HG02759 (cell line): ENCODE measurements around the gene ZBTB7C.

ENCODE experiments used
- ATAC-seq: cut with Tn5 transposase; IDR thresholded peaks from one replicate; pipeline ENCODE4 v1.9.1; 2021; ENCODE audit warnings: mild to moderate bottlenecking, moderate library complexity; ENCODE audit not compliant: unreplicated experiment

ZBTB7C gene

DNA sequence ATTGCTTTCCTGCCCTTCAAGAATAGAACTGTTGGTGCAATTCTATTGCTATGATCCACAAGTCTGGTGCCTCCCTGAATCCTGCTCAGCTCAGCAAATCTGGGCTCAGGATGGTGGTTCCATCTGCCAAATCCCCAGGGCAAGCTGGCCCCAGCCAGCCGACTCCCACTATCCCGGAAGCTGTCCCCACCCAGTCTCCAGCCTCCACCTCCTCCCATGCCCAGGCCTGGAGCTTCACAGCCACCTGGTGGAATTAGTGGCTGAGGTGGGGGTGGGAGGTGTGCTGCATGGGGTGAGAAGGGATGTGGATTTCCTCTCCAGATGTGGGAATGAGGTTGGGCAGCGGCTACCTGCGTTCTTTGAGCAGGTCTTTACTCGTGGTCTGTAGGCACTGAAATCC, 359.4 kb downstream of the ZBTB7C start:
- no peak for ATAC-seq

DNA sequence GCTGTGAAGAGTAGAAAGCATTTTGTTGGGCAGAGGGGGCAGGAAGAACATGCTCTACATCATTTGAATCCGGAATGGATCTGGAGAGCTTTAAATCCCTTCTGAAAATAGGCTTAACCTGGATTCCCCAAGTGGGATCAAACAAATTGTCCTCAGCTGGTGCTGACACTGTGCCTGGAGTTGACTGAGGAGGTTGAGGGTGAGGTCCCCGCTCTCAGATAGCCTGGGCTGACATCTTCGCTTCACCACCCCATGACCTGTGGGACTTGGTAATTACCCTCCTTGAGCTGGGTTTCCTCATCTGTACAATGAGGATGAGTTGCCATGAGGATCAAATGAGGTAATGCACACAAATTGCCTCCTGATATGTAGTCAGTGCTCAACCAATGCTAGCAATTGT, 360.9 kb downstream of the ZBTB7C start:
- ATAC-seq = no peak

DNA sequence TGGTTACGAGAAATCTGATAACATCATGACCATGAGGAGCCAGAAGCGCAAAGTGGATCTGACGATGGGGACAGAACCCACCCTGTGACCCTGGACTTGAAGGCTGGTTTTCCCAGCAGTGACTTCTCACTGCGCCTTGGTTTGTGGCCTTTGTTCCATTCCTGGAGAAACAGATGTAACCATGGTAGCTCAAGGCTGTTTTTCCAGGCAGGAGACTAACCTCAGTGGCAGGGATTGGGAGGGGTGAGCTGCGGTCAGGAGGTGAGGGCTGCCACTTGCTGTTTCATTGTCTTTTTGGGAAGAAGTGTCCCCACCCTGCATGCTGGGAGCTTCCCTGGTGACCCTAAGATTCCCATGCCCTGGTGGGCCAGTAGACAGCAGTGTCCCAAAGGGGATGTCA, 362.3 kb downstream of the ZBTB7C start:
- ATAC-seq = no peak

DNA sequence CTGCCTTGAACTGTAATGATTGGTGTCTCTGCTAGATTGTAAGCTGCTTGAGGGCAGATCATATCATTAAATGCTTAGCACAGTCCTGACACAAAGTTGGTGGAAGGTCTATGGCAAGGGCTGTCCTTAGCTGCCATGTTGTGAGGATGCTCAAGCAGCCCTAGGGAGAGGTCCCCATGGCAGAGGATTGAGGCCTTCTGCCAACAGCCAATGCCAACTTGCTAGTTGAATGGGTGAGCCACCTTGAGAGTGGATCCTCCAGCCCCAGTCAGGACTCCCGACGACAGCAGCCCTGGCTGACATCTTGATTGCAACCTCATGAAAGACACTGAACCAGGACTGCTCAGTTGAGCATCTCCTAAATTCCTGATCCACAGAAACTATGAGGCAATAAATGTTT, 363.4 kb downstream of the ZBTB7C start:
- no peak for ATAC-seq

DNA sequence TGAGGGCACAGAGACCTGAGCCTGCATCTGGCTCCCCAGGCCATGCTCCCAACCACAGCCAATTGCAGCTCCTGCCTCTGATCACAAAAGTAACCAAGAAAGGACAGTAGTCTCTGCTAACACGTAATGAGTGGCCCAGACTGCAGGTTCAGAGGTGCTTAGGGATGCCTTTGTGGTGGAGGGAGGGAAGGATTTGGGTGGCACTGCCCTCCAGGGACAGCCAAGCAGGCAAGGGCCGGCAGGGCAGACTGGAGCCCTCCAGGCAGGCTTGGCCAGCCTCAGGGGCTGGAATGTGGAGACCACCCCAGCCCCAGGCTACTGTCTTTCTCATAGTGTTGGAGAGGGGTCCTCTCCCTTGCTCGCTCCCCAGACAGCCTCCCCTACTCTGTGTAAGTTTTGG, 364.2 kb downstream of the ZBTB7C start:
- no peak for ATAC-seq

DNA sequence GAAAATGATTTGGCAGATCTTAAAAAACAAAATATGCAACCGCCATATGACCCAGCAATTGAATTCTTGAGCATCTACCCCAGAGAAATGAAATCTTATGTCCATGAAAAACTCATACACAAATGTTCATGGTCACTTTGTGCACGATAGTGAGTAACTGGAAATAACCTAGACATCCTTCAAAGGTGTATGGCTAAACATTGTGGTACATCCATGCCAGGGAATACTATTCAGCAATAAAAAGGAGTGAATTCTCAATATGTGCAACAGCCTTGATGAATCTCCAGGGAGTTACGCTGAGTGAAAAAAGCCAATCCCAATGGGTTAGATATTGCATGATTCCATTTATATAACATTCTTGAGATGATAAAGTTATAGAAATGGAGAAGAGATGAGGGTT, 366.0 kb downstream of the ZBTB7C start:
- no peak for ATAC-seq

DNA sequence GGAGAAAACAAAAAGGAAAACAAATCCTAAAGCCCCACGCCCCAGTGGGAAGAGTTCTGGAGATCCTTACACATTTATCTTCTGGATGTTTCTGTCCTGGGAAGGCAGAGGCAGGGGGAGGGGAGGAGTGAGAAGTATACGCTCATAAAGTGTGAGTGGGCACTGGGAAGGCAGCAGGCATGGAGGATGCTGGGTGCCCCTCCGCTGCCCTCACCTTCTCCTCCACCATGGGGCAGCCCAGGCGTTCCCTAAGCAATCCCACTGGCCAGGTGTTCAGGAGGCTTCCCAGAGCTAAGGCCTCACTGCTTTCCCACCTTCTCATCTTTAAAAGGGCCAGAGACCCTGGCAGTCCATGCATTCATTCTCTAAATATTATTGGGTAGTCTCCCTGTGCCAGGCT, 366.8 kb downstream of the ZBTB7C start:
- no peak for ATAC-seq

DNA sequence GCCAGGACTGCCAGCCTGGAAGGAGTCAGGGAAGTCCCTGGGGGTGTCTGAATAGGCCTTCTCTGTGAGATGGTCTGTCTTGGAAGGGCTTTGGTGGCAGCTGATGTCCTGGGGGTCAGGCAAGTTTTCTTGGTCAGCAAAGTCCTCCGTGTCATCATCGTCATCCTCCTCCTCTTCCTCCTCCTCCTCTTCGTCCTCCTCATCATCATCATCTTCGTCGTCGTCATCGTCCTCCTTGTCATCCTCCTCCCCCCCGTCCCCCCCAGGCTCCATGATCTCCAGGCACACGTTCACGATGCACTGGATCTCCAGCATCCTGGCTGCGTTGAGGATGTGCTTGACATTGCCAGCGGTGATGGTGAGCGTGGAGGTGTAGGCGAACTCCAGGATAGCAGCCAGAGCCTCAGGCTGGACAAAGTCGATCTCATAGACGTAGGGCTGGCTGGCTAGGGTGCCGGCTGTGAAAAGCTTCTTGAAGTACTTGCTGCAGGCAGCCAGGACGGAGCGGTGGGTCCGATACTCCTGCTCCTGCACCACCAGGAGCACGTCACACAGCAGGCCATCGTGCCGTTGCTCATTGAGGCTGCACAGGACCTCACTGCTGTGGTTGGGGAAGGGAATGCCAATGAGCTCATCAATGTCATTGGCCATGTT, 368.6 kb downstream of the ZBTB7C start:
- ATAC-seq = no peak

DNA sequence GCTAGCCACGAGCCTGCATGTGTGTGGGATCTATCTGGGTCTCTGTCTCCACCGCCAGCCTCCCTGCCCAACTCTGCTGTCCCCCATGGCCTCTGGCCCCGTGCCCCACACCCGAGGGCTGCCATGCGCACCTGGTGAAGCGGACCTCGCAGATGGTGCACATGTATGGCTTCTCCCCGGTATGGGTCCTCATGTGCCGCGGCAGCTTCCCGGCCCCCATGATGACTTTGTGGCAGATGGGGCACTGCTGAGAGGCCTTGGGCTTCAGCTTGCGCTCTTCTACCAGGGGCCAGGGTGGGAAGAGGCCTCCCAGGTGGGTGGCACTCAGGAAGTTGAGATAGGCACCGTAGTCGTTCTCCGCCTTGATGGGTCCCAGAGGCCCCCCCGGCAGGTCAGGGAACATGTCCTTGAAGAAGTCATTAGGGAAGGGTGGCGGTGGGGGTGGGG, 369.4 kb downstream of the ZBTB7C start:
- ATAC-seq = no peak

DNA sequence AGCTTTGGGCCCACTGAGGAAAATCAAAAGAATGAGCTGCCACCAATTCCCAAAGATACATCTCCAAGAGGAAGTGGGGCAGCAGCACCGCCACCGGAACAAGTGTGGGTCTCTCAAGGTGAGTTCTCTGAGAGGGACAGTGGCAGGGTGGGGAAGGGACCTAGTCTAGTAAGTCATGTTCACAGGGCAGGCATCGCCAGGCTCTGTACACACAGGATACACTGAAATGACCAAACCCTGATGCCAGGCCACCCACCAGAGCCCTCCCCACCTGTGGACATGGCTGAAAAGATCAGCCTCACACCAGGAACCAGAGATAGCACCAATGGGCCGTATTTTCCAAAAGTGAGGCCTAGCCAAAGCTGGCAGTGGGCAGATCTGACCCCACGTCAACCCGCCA, 370.5 kb downstream of the ZBTB7C start:
- ATAC-seq = no peak

DNA sequence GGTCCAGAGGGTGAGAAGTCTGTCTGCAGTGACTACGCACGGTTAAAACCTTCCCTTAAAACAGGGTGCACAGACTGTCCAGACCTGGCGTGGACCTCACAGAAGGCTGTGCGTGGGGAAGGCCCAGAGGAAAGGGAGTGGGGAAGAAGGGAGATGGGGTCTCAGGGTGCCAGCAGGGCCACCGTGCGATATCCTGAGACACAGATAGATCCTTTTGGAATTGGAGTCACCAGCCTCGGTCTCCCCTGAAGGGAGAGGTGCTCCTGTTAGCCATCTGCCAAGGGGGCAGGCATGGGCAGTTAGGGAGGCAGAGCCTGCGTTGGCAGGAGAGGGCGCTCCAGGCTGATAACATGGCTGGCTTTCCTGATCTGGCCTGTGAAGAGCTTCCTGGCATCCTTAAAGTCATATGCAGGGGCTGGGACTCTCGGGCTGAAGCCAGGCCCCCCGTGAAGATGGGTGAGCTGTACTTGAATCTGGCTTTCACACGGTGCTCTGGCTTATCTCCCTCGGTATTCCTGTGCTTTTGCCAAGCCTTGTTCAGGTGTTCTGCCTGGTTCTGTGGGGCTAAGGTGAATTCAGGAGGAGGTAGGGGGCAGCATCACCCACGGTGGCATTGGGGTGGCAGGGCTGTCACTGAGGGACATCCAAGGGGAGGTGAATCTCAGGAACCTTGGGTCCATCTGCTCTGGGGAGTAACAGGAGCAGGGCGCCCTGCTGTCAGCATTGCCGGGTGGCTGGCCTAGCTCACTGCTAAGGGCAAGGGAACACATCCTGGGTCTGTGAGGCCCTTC, 371.5 kb downstream of the ZBTB7C start:
- ATAC-seq = no peak

DNA sequence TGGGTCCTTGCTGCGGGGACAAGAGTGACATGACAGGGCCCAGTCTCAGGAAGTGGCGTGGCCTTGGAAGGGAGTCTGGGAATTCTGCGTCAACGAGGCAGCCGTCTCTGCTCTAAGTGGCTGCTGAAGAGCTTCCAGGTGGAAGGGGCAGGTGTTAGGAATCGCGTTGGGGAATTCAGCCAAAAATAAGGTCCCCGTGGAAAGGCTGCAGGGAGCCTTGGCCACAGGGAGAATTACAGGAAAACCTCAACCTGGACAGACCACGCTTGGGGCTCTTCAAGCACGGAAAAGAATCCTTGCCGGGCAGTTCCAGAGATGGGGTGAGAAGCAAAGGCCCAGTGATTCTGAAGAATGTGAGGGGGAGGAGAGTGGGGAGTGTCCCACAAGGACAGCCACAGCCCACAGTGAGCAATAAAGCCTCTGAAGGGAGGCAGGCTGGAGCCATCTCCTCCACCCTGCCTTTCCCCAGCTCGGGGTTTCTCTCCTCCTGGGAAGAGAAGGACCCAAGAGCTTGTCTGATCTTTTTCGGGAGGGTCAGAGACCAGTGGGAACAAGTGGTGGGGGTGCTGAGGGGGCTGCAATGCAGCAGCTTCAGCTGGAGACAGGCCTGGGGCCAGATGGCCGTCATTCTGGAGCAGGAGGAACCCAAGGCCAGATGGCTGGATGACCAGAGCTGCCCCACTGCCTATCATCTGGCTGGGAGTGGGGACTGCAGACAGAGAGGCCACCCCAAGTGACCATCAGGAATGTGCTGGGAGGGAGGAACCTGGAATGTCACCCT, 372.4 kb downstream of the ZBTB7C start:
- no peak for ATAC-seq

DNA sequence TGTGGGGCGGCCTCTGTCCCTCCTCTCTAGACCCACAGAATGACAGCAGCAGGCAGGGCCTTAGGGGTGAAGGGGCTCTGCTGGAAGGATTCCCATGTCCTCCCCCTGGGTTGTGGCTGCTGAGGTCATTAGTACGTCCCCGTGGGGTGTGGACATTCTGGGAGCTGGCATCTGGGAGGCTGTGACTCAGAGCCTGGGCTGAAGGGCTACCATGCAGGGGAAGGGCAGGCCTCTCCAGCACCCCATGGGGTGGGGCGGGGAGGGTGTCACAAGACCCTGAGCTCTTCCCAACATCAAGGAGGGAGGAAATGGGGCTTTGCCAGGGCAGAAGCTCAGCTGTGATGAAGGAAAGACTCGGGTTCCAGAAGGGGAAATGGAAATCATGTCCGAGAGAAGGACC, 373.0 kb downstream of the ZBTB7C start:
- ATAC-seq = no peak

DNA sequence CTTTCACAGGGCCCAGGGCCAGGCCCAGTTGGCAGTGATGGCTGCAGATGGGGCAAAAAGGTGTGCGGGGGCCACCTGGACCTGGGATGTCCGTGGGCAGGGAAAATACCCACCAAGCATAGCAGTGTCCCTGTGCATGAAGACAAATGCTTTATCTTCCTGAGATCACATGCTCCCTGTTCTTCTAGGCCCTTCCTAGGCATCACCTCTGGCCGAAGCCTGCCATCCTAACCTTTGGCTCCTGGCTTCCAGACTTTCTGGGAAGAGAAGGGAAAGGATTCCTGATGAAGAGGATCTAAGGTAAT, 373.7 kb downstream of the ZBTB7C start:
- no peak for ATAC-seq

DNA sequence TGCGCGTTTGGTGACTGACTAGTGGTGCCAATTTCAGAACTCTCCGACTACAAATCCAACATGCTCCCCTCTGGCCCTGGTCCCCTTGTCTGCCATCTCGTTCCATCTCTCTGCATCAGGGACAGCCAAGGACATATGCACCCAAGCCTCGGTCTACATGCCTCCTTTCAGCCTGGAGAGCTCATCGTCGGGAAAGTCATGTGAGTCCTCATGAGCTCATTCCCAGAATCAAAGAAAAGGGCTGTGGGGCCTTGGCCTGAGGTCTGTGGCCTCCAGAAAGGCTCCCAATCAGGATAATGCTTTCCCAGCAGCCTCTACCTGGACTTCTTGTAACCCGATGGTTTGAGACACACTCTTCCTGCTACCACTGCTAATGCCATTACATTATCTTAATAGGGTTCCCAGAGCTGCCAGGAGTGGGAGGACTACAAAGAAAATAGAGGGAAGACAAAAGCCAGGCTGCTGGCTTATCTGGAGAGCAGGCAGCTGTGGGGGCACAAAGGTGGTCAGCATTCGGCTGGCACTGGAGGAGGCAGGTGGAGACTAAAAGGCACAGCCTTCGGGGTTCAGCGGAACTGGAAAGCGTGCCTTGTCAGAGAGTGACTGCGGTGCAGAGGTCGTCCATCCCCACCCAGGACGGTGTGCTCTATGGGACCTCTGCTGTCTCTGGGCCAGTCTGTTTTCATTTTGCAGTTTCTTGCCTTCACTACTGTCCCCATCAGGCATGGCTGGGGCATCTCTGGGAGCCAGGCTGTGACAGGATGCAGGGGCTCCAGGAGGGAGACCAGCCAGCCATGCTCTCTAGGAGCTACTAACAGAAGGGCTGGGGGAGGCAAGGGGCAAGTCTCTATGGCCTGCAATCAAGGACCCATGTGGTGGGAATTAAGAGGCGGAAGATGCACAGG, 374.3 kb downstream of the ZBTB7C start:
- ATAC-seq = no peak

DNA sequence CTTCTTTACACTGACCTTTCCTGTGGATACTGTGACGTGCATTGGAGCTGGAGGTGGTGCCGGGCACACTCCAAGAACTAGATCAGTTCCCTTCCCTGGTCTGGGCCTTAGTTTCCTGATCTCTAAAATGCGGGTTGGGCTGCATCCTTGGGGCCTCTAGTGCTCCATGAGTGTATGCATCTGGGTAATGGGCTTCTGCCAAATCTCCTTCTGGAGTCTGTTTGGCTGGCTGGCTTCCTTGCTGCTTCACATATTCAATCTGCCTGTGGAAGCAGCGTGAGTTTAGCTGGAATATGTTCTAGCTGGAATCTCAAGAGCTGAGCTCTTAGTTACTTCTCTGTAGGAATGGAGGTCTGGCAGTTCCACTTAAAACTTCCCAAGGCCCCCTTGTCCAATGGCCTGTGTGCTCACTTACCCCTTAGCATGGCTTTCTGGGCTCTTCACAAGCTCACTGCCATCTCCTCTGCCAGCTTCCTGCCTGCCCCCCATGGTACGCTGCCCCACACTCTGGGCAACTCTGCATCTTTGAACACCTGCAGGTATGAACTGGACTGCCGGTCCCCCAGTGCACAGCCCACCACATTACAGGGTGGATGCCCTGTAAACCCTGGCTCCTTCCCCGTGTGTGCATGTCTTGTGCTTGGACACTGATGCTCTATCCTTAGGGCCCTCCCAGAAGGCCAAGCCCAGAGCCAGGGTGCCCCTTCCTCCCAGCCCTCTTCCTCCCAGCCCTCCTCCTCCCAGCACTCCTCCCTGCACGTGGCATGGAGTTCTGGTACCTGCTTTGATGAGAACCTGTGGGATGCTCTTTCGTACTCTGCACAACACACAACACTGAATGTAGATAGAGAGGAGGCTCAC, 375.2 kb downstream of the ZBTB7C start:
- ATAC-seq = no peak

DNA sequence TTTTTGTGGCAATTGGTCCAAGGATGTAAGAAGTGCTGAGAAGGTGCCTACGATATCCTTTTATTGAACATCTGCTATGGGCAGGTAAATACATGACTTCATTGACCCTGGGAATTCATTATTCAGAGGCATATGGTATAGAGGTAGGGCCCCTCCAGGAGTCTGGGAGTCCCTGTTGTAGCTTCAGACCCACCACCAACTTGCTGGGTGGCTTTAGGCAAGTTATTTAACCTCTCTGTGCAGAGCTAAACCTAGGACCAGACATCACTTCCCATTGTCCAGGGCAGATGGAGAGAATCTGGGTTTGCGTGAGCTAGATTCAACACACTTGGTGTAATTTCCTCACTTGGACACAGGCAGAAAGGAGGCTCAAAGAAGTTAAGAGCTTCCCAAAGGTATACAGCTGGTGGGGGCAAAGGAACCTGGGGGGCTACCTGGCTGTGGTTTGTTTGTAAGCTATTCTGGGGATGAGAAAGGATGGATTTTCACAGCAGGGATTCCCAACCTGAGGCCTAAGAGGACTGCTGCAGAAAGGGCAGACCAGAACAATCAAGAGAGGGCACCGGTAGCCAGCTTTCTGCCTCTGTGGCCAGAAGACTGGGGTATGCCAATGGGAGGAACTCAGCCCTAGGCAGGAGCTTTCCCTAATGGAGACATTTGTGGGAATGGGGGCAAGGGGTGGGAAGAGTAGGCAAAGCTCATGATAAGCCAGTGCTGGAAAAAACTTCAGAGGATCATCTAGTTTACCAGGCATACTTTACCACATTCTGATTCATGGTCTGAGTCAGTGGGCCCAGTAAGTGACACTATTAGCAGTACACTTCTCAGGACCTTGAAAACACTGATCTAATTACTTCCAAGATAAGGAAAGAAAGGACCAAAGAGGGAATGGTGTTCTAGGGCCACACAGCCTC, 376.1 kb downstream of the ZBTB7C start:
- ATAC-seq = no peak

DNA sequence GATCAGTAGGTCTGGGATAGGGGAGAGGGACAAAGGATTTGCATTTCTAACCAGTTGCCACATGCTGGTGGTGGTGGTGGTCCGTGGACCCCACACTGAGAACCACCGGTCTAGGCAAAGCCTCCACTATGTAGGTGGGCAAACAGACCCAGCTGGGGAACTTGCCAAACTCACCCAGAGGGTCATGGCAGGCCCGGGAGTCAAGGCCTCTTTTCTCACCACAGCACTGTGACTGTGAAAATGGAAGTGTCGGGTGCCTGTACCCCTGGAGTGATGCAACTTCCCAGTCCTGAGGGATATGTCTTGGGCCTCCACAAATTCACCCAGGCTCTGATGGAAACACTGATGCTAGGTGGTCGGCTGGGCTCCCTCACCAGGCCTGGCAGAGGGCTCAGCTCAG, 377.5 kb downstream of the ZBTB7C start:
- ATAC-seq = no peak
